NT2/D1 (cell line): ENCODE data around the gene SIT1.
A peak's percentile ranks its signal among the peaks of the same experiment; 100 is the strongest.

Experiments
- DNase-seq: peaks from one replicate; pipeline ENCODE4 v3.0.0-alpha.2; 2011; ENCODE audit warnings: low read depth, low spot score
- H3K27me3 ChIP-seq: 2 replicates; pipeline ENCODE4 v1.6.0; 2011; ENCODE audit warnings: mild to moderate bottlenecking; ENCODE audit not compliant: insufficient read length, insufficient read depth
- H3K36me3 ChIP-seq: 2 replicates; pipeline ENCODE4 v1.6.1; 2011; ENCODE audit warnings: mild to moderate bottlenecking, low read length, mixed read lengths; ENCODE audit not compliant: insufficient read depth, insufficient read length
- H3K4me1 ChIP-seq: 2 replicates; pipeline ENCODE4 v1.5.1; 2011; ENCODE audit not compliant: insufficient read depth, insufficient read length
- H3K4me3 ChIP-seq: 2 replicates; pipeline ENCODE4 v1.5.1; 2011; ENCODE audit warnings: low read depth; ENCODE audit not compliant: insufficient read length
- H3K9ac ChIP-seq: 2 replicates; pipeline ENCODE4 v1.6.0; 2011; ENCODE audit warnings: low read depth; ENCODE audit not compliant: insufficient read length
- H3K9me3 ChIP-seq: 2 replicates; pipeline ENCODE4 v1.5.1; 2011; ENCODE audit warnings: mild to moderate bottlenecking, low read length; ENCODE audit not compliant: insufficient read depth
- SUZ12 ChIP-seq: IDR thresholded peaks from 2 replicates; pipeline ENCODE4 v1.6.1; 2011; ENCODE audit not compliant: insufficient read length, insufficient read depth; ENCODE audit errors: extremely low read depth
- YY1 ChIP-seq: IDR thresholded peaks from 2 replicates; pipeline ENCODE4 v1.6.1; 2011; ENCODE audit not compliant: insufficient read length, insufficient read depth
- ZNF274 ChIP-seq: IDR thresholded peaks from 2 replicates; pipeline ENCODE4 v1.6.1; 2011; ENCODE audit warnings: mild to moderate bottlenecking, low read depth, low read length

SIT1 gene

DNA sequence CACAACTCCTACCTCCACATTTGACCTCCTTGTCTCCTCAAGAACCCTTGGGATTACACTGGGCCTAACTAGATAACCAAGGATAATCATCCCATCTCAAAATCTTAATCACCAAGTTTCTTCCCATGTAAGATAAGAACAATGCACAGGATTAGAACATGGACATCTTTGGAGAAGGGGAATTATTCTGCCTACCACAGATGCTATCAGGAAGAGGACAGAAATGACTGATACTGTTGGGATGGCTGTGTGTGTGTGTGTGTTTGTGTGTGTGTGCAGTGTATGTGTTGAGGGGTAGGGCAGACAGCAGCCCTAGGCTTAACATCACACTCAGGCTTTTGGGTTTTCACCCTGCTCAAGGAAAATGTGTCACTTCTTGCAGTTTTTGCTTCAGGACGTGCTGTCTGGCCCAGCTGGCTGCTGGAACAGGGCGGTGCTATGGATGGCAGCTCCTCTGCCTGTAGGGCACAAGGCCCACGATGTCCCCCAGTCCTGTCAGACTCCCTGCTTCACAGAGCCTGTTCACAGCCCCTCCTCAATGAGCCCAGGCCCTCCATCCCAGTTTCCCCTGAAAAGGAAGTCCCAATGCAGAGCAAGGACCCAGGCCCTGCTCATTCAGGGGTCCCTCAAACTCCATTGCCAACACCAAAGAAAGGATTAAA is 30.7 kb upstream of the SIT1 start:
- Histone ChIP-seq H3K4me3 (no peak overlapping the region), H3K9ac (peak overlapping the region; percentile 34), H3K9me3 (no peaks in the 10 kb centered on the region), H3K4me1 (peaks cover 19% of the 10 kb centered on the region), H3K27me3 (no peaks in the 10 kb centered on the region), H3K36me3 (peaks cover 52% of the 10 kb centered on the region)
- no peak for DNase-seq
- TF ChIP-seq SUZ12 (no peak), ZNF274 (no peak), YY1 (no peak)

DNA sequence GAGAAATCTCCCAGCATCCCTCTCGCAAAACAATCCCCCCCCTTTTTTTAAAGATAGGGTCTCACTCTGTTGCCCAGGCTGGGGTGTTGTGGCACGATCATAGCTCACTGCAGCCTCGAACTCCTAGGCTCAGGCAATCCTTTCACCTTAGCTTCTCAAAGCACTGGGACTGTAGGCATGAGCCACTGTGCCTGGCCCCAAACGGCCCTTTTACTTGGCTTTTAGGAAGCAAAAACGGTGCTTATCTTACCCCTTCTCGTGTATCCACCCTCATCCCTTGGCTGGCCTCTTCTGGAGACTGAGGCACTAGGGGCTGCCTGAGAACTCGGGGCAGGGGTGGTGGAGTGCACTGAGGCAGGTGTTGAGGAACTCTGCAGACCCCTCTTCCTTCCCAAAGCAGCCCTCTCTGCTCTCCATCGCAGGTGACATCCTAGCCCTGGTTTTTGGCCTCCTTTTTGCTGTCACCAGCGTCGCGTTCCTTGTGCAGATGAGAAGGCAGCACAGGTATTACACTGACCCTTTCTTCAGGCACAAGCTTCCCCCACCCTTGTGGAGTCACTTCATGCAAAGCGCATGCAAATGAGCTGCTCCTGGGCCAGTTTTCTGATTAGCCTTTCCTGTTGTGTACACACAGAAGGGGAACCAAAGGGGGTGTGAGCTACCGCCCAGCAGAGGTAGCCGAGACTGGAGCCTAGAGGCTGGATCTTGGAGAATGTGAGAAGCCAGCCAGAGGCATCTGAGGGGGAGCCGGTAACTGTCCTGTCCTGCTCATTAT is 29.8 kb upstream of the SIT1 start:
- H3K36me3 ChIP-seq: peaks cover 43% of the 10 kb centered on the region
- H3K9me3 ChIP-seq: no peaks in the 10 kb centered on the region
- DNase-seq: peak; percentile 72
- H3K4me3 ChIP-seq: no peak overlapping the region
- TF ChIP-seq YY1 (no peak), ZNF274 (no peak), SUZ12 (no peak)
- H3K9ac ChIP-seq: no peak overlapping the region
- H3K27me3 ChIP-seq: no peaks in the 10 kb centered on the region
- H3K4me1 ChIP-seq: peaks cover 24% of the 10 kb centered on the region

DNA sequence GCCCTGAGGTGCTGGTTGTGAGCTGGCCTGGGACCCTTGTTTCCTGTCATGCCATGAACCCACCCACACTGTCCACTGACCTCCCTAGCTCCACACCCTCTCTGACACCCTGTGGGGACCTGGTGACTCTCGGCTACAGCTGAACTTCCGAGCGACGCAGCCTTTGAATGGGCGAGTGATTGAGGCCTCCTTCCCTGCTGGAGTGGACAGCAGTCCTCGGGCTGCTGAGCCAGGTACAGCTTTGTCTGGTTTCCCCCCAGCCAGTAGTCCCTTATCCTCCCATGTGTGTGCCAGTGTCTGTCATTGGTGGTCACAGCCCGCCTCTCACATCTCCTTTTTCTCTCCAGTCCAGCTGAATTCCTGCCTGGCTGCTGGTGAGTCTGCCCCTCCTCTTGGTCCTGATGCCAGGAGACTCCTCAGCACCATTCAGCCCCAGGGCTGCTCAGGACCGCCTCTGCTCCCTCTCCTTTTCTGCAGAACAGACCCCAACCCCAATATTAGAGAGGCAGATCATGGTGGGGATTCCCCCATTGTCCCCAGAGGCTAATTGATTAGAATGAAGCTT is 29.1 kb upstream of the SIT1 start:
- Histone ChIP-seq H3K27me3 (no peaks in the 10 kb centered on the region), H3K36me3 (peaks cover 36% of the 10 kb centered on the region), H3K4me1 (peaks cover 18% of the 10 kb centered on the region), H3K9me3 (no peaks in the 10 kb centered on the region), H3K9ac (peak overlapping the region; percentile 24), H3K4me3 (no peak overlapping the region)
- no peak for TF ChIP-seq ZNF274
- no peak for TF ChIP-seq YY1
- no peak for TF ChIP-seq SUZ12
- DNase-seq: no peak

GRCh38 chr9:35679091-35679490 is 28.4 kb upstream of the SIT1 start:
- no peak for TF ChIP-seq YY1
- no peak for TF ChIP-seq ZNF274
- no peak for TF ChIP-seq SUZ12
- Histone ChIP-seq H3K4me3 (no peak overlapping the region), H3K36me3 (peaks cover 29% of the 10 kb centered on the region), H3K9ac (no peak overlapping the region), H3K27me3 (peaks cover 7% of the 10 kb centered on the region), H3K9me3 (no peaks in the 10 kb centered on the region), H3K4me1 (peaks cover 17% of the 10 kb centered on the region)
- no peak for DNase-seq

- peaks cover 15% of the 10 kb centered on the region for H3K27me3 ChIP-seq
- H3K4me1 ChIP-seq: peaks cover 12% of the 10 kb centered on the region
- TF ChIP-seq YY1: no peak
- no peak for TF ChIP-seq ZNF274
- no peak for TF ChIP-seq SUZ12
- H3K36me3 ChIP-seq: no peaks in the 10 kb centered on the region
- H3K9ac ChIP-seq: peak overlapping the region; percentile 84
- H3K9me3 ChIP-seq: no peaks in the 10 kb centered on the region
- peak; percentile 76 for DNase-seq
- peak overlapping the region; percentile 55 for H3K4me3 ChIP-seq
These were observed 25.1 kb upstream of the SIT1 start for GRCh38 chr9:35675732-35676392.

DNA sequence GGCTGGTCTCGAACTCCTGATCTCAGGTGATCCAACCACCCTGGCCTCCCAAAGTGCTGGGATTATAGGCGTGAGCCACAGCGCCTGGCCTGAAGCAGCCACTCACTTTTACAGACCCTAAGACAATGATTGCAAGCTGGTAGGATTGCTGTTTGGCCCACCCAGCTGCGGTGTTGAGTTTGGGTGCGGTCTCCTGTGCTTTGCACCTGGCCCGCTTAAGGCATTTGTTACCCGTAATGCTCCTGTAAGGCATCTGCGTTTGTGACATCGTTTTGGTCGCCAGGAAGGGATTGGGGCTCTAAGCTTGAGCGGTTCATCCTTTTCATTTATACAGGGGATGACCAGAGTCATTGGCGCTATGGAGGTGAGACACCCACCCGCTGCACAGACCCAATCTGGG is 24.5 kb upstream of the SIT1 start:
- no peak for DNase-seq
- TF ChIP-seq ZNF274: no peak
- no peak for TF ChIP-seq YY1
- no peak for TF ChIP-seq SUZ12
- H3K4me1 ChIP-seq: peaks cover 12% of the 10 kb centered on the region
- H3K36me3 ChIP-seq: no peaks in the 10 kb centered on the region
- H3K4me3 ChIP-seq: peak overlapping the region; percentile 55
- peaks cover 15% of the 10 kb centered on the region for H3K27me3 ChIP-seq
- peak overlapping the region; percentile 75 for H3K9ac ChIP-seq
- H3K9me3 ChIP-seq: no peaks in the 10 kb centered on the region

- no peak overlapping the region for H3K4me3 ChIP-seq
- H3K27me3 ChIP-seq: peaks cover 15% of the 10 kb centered on the region
- no peak overlapping the region for H3K9ac ChIP-seq
- DNase-seq: no peak
- H3K9me3 ChIP-seq: no peaks in the 10 kb centered on the region
- no peaks in the 10 kb centered on the region for H3K36me3 ChIP-seq
- TF ChIP-seq ZNF274: no peak
- TF ChIP-seq YY1: no peak
- no peak for TF ChIP-seq SUZ12
- H3K4me1 ChIP-seq: peaks cover 9% of the 10 kb centered on the region
These were observed 23.3 kb upstream of the SIT1 start for GRCh38 chr9:35674025-35674361.
